ENCODE measurements around the gene NADSYN1.
"Not testable (repeated sequence)": the region's sequence is repeated elsewhere in the genome, so short reads cannot be mapped to it uniquely, and the experiment has no call there.

NADSYN1 gene

GRCh38 chr11:71527576-71528210, 74.7 kb downstream of the NADSYN1 start:
- no peak for DNase-seq (ENCODE audit: low read depth)

- no peak for DNase-seq (ENCODE audit: low read depth)
Measured at GRCh38 chr11:71530602-71531001, 77.6 kb downstream of the NADSYN1 start.

GRCh38 chr11:71532036-71532610, 79.1 kb downstream of the NADSYN1 start:
- DNase-seq (ENCODE audit: low read depth): no peak

GRCh38 chr11:71534711-71535608, 82.0 kb downstream of the NADSYN1 start:
- DNase-seq (ENCODE audit: low read depth): not testable (repeated sequence)

- DNase-seq (ENCODE audit: low read depth): no peak
Measured at GRCh38 chr11:71535825-71536224, 82.8 kb downstream of the NADSYN1 start.

- DNase-seq (ENCODE audit: low read depth): no peak
Measured at GRCh38 chr11:71537537-71537936, 84.5 kb downstream of the NADSYN1 start.

- DNase-seq (ENCODE audit: low read depth): not testable (repeated sequence)
Measured at GRCh38 chr11:71537977-71538665, 85.1 kb downstream of the NADSYN1 start, which contains the start of gene KRTAP5-8. KRTAP5-8 (plus strand) TSS chr11:71538025; CDS start chr11:71538056, 31 bp downstream.

GRCh38 chr11:71538666-71538990, 85.6 kb downstream of the NADSYN1 start:
- no peak for DNase-seq (ENCODE audit: low read depth)

GRCh38 chr11:71539017-71539416, 86.0 kb downstream of the NADSYN1 start:
- DNase-seq (ENCODE audit: low read depth): no peak

GRCh38 chr11:71539971-71540370, 87.0 kb downstream of the NADSYN1 start:
- DNase-seq (ENCODE audit: low read depth): not testable (repeated sequence)

GRCh38 chr11:71540521-71541304, 87.7 kb downstream of the NADSYN1 start:
- not testable (repeated sequence) for DNase-seq (ENCODE audit: low read depth)

- no peak for DNase-seq (ENCODE audit: low read depth)
Measured at GRCh38 chr11:71542382-71542781, 89.4 kb downstream of the NADSYN1 start.

- no peak for DNase-seq (ENCODE audit: low read depth)
Measured at GRCh38 chr11:71542879-71543777, 90.1 kb downstream of the NADSYN1 start.

- no peak for DNase-seq (ENCODE audit: low read depth)
Measured at GRCh38 chr11:71543866-71544265, 90.9 kb downstream of the NADSYN1 start.

GRCh38 chr11:71544525-71545214, 91.7 kb downstream of the NADSYN1 start:
- no peak for DNase-seq (ENCODE audit: low read depth)

- no peak for DNase-seq (ENCODE audit: low read depth)
Measured at GRCh38 chr11:71545405-71545966, 92.5 kb downstream of the NADSYN1 start.

- no peak for DNase-seq (ENCODE audit: low read depth)
Measured at GRCh38 chr11:71548120-71548519, 95.1 kb downstream of the NADSYN1 start, which contains the start of gene KRTAP5-9. KRTAP5-9 (plus strand) TSS chr11:71548420; CDS start chr11:71548658, 238 bp downstream.

- DNase-seq (ENCODE audit: low read depth): no peak
Measured at GRCh38 chr11:71548716-71549151, 95.7 kb downstream of the NADSYN1 start.
